GM19372 (cell line): ENCODE results near the gene PNPLA3.

Source experiments
- ATAC-seq: cut with Tn5 transposase; IDR thresholded peaks from one replicate; pipeline ENCODE4 v1.9.1; 2021; ENCODE audit warnings: mild to moderate bottlenecking, low read depth, moderate library complexity; ENCODE audit not compliant: unreplicated experiment

The PNPLA3 gene

GRCh38 chr22:43923631-43924464 lies at the start of gene PNPLA3:
Gene PNPLA3, plus strand, starts transcription at chr22:43923805. Its CDS starts 107 bp downstream, at chr22:43923912.
- no peak for ATAC-seq

GRCh38 chr22:43876866-43877509 lies 46.6 kb upstream of the PNPLA3 start:
- no peak for ATAC-seq

- ATAC-seq: no peak
Observed at GRCh38 chr22:43878079-43878795, 45.4 kb upstream of the PNPLA3 start.

GRCh38 chr22:43878831-43879550 lies 44.6 kb upstream of the PNPLA3 start:
- ATAC-seq: no peak

- ATAC-seq: no peak
Observed at GRCh38 chr22:43879901-43880540, 43.6 kb upstream of the PNPLA3 start.

GRCh38 chr22:43880541-43880991 lies 43.0 kb upstream of the PNPLA3 start:
- ATAC-seq: no peak

- ATAC-seq: no peak
Observed at GRCh38 chr22:43881091-43882061, 42.2 kb upstream of the PNPLA3 start.

- no peak for ATAC-seq
Observed at GRCh38 chr22:43882122-43882767, 41.4 kb upstream of the PNPLA3 start.

- ATAC-seq: no peak
Observed at GRCh38 chr22:43883012-43883661, 40.5 kb upstream of the PNPLA3 start.

- ATAC-seq: no peak
Observed at GRCh38 chr22:43883719-43884415, 39.7 kb upstream of the PNPLA3 start.

GRCh38 chr22:43884600-43885318 lies 38.8 kb upstream of the PNPLA3 start:
- no peak for ATAC-seq

- no peak for ATAC-seq
Observed at GRCh38 chr22:43885319-43885671, 38.3 kb upstream of the PNPLA3 start.

- ATAC-seq: no peak
Observed at GRCh38 chr22:43885786-43886185, 37.8 kb upstream of the PNPLA3 start.

- no peak for ATAC-seq
Observed at GRCh38 chr22:43886231-43886630, 37.4 kb upstream of the PNPLA3 start.

GRCh38 chr22:43887391-43887790 lies 36.2 kb upstream of the PNPLA3 start:
- no peak for ATAC-seq

- no peak for ATAC-seq
Observed at GRCh38 chr22:43888740-43889139, 34.9 kb upstream of the PNPLA3 start.
